ENCODE measurements around the gene TCERG1L.

DNA sequence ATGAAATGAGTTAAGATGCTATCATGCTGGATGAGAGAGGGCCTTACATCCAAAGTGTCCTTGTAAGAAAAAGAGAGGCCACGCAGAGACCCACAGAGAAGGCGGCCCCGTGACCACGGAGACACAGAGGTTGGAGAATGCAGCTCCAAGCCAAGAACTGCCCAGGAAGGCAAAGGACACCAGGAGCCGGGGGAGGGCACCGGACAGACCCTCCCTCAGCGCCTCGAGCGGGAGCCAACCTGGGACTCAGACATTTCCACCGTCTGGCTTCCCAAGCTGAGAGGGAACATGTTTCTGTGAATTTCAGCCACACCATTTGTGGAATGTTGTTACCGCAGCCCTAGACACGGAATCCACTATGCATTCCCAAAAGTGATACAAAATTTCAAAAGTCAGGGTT is 22.9 kb downstream of the TCERG1L start:
- TF ChIP-seq, protein P1, sequence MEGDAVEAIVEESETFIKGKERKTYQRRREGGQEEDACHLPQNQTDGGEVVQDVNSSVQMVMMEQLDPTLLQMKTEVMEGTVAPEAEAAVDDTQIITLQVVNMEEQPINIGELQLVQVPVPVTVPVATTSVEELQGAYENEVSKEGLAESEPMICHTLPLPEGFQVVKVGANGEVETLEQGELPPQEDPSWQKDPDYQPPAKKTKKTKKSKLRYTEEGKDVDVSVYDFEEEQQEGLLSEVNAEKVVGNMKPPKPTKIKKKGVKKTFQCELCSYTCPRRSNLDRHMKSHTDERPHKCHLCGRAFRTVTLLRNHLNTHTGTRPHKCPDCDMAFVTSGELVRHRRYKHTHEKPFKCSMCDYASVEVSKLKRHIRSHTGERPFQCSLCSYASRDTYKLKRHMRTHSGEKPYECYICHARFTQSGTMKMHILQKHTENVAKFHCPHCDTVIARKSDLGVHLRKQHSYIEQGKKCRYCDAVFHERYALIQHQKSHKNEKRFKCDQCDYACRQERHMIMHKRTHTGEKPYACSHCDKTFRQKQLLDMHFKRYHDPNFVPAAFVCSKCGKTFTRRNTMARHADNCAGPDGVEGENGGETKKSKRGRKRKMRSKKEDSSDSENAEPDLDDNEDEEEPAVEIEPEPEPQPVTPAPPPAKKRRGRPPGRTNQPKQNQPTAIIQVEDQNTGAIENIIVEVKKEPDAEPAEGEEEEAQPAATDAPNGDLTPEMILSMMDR (IDR thresholded peaks at IDR 0.05): no peak
- TF ChIP-seq POLR2AphosphoS5 (IDR thresholded peaks at IDR 0.05; ENCODE audit: low read depth, low read length): no peak

Data from Panc1 (cell line).